T follicular helper cell (primary cell): ENCODE results near the gene LRRC74B.

ENCODE experiments used
- DNase-seq: peaks from one replicate; pipeline ENCODE4 v3.0.0-alpha.2; 2020; ENCODE audit warnings: low read depth

Gene LRRC74B

GRCh38 chr22:21104126-21104691 lies 58.5 kb downstream of the LRRC74B start:
- no peak for DNase-seq

GRCh38 chr22:21105294-21105693 lies 59.5 kb downstream of the LRRC74B start:
- no peak for DNase-seq

GRCh38 chr22:21106000-21106399 lies 60.3 kb downstream of the LRRC74B start:
- no peak for DNase-seq

GRCh38 chr22:21108379-21109115 lies 62.8 kb downstream of the LRRC74B start:
- DNase-seq = no peak
